ENCODE results near the gene SLC2A10.

DNA sequence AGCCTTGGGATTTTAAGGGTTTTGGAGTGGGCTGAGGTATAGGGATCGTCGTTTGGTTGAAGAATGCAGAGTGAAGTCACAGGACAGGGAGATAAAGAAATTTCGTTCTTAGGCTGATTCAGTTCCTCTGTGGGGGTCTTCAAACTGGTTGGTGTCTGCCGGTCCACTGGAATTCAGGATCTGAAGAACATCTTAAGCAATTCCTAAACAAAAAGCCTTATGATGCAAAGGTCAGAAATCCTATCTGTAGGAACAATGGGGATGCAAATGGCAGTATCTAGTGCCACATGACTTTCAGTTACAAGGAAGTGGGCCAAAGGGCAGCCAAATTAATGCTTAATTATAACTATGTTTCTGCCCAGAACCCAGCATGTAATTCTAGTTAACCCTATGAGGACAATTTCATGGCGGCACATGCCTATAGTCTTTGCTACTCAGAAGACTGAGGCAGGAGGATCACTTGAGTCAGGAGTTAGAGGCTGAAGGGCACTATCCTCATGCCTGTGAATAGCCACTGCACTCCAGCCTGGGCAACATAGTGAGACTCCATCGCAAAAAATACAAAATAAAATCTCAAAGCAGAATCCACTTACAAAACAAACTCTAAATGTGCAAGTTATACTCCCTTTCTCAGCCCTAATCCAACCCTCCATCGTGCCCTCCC, 4.6 kb upstream of the SLC2A10 start:
- TF ChIP-seq POLR2A (IDR thresholded peaks at IDR 0.05; ENCODE audit: low read depth, low read length) (no peak), TAF1 (IDR thresholded peaks at IDR 0.05; ENCODE audit: borderline replicate concordance, low read depth, low read length) (no peak)

Measured in GM12892 (cell line).